Measurements from ENCODE around the gene RSPO4. TPM values are rescaled to one million over a fixed set of nuclear protein-coding genes. Genes with fewer than 3 reads are reported as not detected.

The RSPO4 gene
- total RNA-seq, 6 experiments from 2014 or later, result not detected

DNA sequence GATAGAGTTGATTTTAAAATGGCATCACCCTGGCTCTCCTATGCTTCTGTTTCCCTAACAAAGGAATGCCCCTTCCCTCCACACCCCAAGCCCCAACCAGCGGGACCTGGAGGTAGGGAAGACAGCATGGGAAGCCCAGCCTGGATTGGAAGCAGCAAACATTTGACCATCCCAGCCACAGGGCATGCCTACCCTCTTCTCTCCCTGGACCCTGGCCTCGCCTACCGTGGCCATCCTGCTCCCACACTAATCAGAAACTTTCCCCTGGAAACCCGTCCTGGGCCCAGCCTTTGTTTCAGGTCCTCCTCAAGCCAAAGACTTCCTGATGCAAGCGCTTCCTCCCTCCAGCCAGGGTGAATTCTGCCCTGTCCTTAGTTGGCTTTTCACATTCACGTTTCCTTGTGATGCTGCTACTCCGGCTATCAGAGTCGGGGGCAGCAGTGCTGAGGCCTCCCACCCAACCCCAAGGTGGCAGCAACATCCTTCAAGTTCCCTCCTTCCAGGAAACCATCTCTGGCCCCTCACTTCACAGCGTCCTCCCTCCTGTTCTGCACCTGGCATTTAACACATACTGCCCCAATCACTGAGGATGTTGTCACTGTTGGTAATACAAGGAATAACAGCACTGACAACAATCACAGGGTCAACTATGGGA is 67.8 kb downstream of the RSPO4 start:
- Mint-ChIP-seq H3K9me3 (peaks cover 26% of the 10 kb centered on the region), H3K27ac (no peak overlapping the region), H3K36me3 (ENCODE audit: low read depth) (no peaks in the 10 kb centered on the region), H3K27me3 (ENCODE audit: insufficient read depth) (peaks cover 1% of the 10 kb centered on the region; the same call in 1 of the 2 replicates), H3K4me1 (ENCODE audit: low read depth) (no peaks in the 10 kb centered on the region), H3K4me3 (no peak overlapping the region)
- no peak for DNase-seq
- TF ChIP-seq, protein P1, sequence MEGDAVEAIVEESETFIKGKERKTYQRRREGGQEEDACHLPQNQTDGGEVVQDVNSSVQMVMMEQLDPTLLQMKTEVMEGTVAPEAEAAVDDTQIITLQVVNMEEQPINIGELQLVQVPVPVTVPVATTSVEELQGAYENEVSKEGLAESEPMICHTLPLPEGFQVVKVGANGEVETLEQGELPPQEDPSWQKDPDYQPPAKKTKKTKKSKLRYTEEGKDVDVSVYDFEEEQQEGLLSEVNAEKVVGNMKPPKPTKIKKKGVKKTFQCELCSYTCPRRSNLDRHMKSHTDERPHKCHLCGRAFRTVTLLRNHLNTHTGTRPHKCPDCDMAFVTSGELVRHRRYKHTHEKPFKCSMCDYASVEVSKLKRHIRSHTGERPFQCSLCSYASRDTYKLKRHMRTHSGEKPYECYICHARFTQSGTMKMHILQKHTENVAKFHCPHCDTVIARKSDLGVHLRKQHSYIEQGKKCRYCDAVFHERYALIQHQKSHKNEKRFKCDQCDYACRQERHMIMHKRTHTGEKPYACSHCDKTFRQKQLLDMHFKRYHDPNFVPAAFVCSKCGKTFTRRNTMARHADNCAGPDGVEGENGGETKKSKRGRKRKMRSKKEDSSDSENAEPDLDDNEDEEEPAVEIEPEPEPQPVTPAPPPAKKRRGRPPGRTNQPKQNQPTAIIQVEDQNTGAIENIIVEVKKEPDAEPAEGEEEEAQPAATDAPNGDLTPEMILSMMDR (IDR thresholded peaks at IDR 0.05), result no peak

DNA sequence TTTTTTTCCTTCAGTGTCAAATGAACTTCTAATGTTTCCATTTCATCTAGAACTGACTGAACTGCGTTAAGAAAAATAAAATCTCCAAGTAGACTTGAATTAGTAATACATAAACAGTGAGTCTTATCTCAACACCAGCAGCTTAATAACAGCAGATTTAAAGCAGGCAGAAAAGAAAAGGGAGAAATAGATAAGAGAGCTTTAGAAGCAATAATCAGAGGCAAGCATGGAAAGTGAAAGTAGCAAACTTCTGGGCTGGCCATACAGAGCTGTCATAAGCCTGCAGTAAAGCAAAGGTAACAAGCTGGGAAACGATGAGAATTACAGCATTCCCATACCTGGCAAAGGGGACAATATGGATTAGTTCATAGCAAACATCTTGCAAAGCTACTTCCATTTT is 69.1 kb downstream of the RSPO4 start:
- H3K27me3 Mint-ChIP-seq (ENCODE audit: insufficient read depth), result peaks cover 1% of the 10 kb centered on the region; the same call in 1 of the 2 replicates
- H3K9me3 Mint-ChIP-seq, result peaks cover 26% of the 10 kb centered on the region
- TF ChIP-seq, protein P1 (IDR thresholded peaks at IDR 0.05), result no peak
- H3K27ac Mint-ChIP-seq, result no peak overlapping the region
- H3K4me3 Mint-ChIP-seq, result no peak overlapping the region
- H3K36me3 Mint-ChIP-seq (ENCODE audit: low read depth), result no peaks in the 10 kb centered on the region
- no peak for DNase-seq
- H3K4me1 Mint-ChIP-seq (ENCODE audit: low read depth), result no peaks in the 10 kb centered on the region

DNA sequence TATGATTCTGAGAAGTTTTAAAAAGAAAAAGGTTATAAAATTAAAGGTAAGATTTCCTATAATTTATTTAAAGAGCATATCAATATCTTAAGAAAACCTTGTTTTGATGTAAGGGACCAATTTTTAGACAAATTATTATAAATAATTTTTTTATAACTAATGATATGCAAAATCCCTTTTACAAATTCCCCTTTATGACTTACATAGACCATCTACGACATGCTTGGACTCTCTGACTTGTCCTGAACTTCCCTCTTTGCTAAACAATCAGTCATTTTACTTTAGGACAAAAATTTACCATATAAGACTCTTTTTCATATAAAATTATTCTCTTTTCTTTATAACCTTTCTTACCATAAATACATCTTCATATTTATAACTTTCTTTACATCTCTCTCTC is 70.7 kb downstream of the RSPO4 start:
- Mint-ChIP-seq H3K4me3 (no peak overlapping the region), H3K27ac (no peak overlapping the region), H3K27me3 (ENCODE audit: insufficient read depth) (peaks cover 7% of the 10 kb centered on the region), H3K36me3 (ENCODE audit: low read depth) (no peaks in the 10 kb centered on the region), H3K9me3 (peaks cover 26% of the 10 kb centered on the region), H3K4me1 (ENCODE audit: low read depth) (0 out of 2 replicates have a peak, but pooled peaks cover 2% of the 10 kb centered on the region)
- no peak for DNase-seq
- TF ChIP-seq, protein P1 (IDR thresholded peaks at IDR 0.05), result no peak

DNA sequence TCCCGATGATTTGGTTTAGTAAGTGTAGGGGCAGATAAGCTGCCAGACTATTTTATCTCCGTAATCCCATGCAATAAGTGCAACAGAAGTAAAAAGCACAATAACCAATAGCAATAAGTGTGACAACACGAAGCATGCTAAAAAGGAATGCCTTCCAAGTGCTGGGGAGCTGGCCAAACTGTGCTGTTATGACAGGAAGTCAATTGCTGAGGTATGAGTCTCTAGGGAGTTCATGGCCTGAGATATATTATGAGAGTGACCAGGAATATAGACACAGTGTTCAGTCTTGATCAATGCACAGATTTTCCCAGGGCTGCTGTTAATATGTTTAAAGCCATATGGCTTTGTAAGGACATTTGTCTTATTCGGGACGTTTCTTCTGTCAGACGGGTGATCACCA is 75.4 kb downstream of the RSPO4 start:
- no peak overlapping the region for H3K4me3 Mint-ChIP-seq
- TF ChIP-seq, protein P1 (IDR thresholded peaks at IDR 0.05), result no peak
- H3K36me3 Mint-ChIP-seq (ENCODE audit: low read depth), result no peaks in the 10 kb centered on the region
- peaks cover 19% of the 10 kb centered on the region for H3K9me3 Mint-ChIP-seq
- H3K27ac Mint-ChIP-seq, result no peak overlapping the region
- peak; percentile 30 for DNase-seq
- 0 out of 2 replicates have a peak, but pooled peaks cover 5% of the 10 kb centered on the region for H3K4me1 Mint-ChIP-seq (ENCODE audit: low read depth)
- H3K27me3 Mint-ChIP-seq (ENCODE audit: insufficient read depth), result peaks cover 10% of the 10 kb centered on the region

DNA sequence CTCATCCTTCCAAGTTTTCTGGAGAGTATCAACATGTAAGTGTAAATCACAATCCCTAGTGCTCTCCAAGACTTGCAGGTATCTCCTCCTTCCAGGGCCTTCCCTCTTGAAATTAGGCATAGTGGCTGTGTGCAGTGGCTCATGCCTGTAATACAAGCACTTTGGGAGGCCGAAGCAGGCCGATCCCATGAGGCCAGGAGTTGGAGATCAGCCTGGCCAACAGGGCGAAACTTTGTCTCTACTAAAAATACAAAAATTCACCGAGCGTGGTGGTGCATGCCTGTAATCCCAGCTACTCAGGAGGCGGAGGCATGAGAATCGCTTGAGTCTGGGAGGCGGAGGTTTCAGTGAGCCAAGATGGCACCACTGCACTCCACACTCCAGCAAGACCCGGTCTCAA is 76.6 kb downstream of the RSPO4 start:
- Mint-ChIP-seq H3K27me3 (ENCODE audit: insufficient read depth) (peaks cover 10% of the 10 kb centered on the region), H3K4me3 (no peak overlapping the region), H3K27ac (no peak overlapping the region), H3K36me3 (ENCODE audit: low read depth) (no peaks in the 10 kb centered on the region), H3K9me3 (peaks cover 9% of the 10 kb centered on the region; the same call in 1 of the 2 replicates), H3K4me1 (ENCODE audit: low read depth) (0 out of 2 replicates have a peak, but pooled peaks cover 5% of the 10 kb centered on the region)
- TF ChIP-seq, protein P1 (IDR thresholded peaks at IDR 0.05), result no peak
- no peak for DNase-seq

Measured in HFFc6 (cell line).